ENCODE measurements around the gene DLX3.
A peak's percentile ranks its signal among the peaks of the same experiment; 100 is the strongest.

DLX3 gene

DNA sequence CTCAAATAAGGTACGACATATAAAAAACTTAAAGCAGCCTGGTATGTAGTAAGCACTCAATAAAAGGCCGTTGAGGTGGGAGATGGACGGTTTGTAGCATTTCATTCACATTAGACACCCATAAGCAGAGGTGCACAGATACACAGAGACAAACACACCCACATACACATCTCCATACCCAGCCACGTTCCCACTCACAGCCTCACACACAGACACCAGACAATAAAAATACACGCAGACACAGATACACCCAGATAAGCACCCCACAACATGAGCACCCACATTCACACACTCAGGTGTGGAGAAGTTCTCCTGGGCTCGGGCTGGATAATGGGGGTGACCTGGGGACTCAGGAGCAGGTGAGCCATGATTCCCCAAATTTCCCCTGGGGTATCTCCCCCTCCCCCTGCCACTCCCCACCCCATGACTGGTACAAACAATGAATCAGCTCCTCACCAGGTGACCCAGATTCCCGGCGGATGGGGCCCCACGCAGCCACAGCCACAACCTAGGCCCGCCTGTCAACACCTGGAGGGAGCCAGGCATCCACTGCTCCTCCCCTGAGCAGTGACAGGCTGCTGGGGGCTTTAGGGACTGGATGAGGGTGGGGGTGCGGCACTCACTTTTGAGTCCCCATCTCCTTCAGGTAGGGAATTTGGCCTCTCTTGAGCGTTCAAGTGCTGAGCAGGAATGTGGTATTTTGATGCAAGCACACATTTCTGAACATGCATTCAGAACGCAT, 2.7 kb downstream of the DLX3 start:
- no peak for DNase-seq

- no peak for DNase-seq
Observed at GRCh38 chr17:49991409-49991808, 3.6 kb downstream of the DLX3 start.

DNA sequence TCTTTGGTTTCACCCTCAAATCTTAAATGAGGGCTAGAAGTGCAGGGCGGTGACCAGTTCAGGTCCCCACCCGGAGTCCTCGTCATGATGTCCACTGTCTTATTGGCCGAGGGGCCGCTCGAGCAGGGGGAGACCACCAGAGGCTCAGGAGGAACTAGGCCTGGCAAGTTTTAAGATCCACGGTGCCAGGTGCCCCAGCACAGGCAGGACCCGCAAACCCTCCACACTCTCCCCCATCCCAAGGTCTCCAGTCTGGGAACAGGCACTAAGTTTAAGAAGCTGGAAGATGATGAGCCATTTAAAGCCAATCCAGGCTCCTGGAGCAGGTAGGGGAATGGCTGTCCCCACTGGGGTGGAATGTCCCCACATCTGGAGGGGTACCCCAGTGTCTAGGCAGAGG, 4.1 kb downstream of the DLX3 start:
- DNase-seq: no peak

- no peak for DNase-seq
Observed at GRCh38 chr17:49990331-49990730, 4.7 kb downstream of the DLX3 start.

DNA sequence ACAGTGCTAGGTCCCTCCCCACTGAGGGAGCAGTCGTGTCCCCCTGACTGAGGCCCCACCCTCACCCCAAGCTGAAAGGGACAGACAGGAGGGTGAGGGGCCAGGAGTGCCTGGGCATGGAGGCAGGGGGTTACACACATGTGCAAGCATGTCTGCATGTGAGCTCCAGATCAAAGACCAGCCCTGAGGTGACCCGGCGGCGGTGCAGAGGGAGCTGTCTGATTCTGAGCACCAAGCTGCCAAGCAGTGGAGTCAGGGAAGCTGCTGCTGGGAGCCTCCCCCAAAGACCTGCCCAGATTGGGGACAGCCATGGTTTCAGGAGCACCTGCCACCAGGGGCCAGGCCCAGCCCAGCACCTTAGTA, 5.5 kb downstream of the DLX3 start:
- no peak for DNase-seq

- peak; percentile 85 to 87 for DNase-seq
Observed at GRCh38 chr17:49987681-49988441, 7.2 kb downstream of the DLX3 start.

DNA sequence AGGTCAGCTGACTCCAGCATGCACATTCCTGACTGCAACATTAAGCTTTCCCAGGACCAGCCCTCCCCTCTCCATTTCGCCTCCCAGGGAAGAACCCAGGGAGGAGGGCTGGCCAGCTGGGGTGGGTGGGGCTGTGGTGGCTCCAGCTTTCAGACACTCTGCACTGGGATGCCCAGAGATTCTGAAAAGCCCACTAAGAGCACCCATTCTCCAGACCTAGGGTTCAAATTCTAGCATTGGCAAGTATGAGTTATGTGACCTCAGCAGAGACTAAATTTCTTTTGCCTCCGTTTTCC, 7.8 kb downstream of the DLX3 start:
- peak in 1 of 2 experiments; percentile 25 for DNase-seq

DNA sequence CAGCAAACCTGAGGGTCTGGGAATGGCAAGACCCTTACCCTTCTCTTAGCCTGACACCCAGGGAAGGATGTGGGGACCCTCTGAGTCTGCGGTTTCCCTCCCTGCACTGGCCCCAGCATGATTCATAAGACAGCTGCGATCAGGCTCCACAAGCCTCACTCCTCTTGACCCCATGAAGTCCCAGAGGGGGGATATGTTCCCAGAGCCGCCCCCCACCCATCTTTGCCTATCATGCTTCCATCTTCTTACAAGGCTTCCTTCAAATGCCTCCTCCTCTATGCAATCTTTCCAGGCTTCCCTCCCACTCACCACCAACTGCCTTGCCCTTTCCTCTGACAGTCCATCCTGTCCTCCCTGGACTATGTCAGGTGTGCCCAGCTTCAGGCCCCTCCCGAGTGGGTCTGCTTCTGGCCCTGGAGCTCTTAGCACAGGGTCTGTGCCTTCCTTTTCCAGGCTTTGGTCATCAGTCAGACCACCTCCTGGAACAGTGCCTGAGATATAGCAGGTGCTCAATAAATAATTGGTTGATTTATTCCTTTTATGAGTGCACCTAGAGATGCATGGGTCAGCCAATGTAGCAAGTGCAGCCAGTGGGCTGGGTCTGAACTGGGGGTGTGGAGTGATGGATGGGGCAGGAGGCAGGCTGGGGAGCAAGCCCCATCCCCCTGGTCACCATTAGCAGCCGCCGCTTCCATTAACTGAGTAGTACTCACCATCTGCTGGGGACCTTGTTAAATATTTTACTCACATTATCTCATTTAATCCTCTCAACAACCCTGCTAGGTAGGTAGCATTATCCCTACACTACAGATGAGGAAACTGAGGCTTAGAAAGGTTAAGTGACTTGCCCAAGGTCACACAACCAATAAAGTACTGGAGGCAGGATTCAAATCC, 8.4 kb downstream of the DLX3 start:
- peak in 1 of 2 experiments; percentile 25 for DNase-seq

DNA sequence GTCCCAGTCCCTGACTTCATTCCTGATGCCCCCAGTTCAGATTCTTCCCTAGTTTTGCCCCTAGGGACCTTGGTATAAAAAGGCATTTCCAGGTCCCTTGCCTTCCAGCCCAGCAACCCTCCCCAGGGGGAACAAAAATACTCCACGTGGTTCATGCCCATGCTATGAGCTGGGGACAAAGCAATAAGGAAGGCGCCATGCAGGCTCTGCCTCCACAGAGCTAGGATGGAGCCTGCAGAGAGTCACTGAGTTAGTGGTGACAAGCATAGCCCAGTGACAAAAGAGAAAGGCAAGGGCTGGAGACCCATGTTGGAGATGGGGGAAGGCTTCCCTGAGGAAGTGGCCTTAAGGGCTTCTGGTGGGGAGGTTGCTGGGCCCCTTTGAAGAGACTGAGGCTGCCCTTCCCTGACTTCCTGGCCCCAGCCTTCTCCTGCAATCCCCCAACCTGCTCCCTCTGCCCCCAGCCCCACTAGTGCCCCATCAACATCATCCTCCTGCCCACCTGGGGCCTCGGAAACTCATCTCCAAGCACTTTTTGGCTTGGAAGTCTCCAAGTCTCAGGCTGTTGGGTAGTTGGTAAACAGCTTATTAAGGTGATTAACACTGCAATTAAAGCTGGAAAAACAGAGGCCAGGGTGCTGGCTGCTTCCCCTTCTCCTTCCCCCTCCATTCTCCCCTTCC, 9.6 kb downstream of the DLX3 start:
- no peak for DNase-seq

- DNase-seq: no peak
Observed at GRCh38 chr17:49984776-49985175, 10.2 kb downstream of the DLX3 start.

DNA sequence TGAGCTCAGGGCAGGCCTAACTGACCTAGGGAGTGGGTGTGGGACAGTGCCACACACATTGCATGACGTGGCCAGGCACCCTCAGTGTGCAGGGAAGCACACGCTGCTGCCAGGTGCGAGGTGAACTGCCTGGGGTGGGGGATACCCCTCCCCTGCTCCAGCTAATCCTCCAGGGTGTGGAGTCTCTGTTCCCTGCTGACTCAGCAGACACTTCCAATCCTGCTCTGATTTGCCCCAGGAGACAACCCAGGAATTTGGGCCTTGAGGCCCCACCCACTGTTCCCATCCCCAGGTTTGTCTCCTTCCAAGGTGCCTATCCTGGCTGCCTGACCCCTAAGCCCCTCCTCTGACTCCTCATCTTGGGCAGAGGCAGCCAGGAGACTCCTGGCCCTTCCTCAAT, 10.7 kb downstream of the DLX3 start:
- no peak for DNase-seq

DNA sequence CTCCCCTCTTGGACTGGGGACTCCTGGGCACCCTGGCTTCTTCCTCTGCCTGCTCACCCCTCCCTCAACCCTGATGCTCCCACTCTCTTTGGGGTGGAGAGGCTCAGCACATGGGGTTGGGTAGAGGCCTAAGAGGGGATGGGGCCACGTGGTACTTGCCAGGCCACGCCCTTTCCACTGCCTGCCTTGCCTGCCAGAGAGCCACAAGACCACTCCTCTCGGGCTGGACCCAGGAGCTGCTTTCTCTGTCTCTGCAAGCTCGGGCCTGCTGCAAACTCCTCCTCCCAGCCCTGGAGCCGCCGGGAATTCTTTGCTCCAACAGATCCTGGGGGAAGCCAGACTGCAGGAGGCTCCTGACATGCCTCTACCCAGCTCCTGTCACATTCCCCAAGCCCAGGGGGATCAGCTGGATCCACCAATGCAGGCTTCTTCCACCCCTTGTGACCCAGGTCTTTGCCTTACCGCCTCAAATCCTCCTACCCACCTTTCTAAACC, 14.3 kb downstream of the DLX3 start:
- no peak for DNase-seq

DNA sequence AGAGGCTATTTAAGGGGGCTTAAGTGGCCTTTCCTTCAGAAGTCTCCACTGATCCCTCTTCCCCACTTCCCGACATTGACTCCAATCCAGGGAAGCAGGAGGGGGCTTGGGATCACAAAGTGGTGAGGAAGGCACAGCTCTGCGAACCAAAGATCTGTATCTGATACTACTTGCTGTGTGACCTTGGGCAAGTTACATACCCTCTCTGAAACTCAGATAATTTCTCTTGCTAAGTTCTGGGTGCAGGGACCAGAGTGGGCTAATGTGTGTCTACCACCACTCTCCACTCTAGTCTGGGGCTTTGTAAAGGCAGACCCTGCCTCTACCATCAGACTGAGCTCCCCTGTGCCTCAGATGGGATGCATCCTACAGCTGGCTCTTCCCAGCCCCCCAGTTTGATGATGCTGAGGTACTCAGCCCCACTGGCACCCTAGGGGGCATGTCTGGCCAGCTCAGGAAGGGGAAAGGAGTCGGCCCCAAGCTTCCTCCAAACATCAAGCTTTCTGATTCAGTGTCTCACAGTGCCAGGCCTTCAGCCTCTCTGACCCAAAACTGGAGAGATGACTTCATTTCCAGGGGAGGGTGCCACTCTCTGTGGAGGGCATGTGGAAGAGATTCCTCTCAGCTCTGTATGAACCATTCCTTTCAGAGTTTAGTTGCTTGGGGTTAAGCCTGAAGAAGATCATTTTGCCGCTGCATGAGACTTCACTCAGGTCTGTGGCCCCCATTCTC, 15.1 kb downstream of the DLX3 start:
- DNase-seq: no peak

DNA sequence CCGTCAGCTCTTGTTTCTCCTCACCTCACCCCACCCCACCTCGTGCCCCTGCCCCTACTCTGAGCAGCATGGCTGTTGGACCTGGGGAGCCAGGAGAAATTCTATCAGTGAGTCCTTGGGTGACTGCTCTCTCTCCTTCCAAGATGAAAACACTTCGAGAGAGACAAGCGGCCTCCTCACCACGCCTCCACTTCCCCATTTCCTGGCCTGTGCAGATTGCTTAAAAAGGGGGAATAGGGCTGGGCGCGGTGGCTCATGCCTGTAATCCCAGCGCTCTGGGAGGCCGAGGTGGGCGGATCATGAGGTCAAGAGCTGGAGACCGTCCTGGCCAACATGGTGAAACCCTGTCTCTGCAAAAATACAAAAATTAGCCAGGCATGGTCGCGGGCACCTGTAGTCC, 16.5 kb downstream of the DLX3 start:
- DNase-seq: no peak

DNA sequence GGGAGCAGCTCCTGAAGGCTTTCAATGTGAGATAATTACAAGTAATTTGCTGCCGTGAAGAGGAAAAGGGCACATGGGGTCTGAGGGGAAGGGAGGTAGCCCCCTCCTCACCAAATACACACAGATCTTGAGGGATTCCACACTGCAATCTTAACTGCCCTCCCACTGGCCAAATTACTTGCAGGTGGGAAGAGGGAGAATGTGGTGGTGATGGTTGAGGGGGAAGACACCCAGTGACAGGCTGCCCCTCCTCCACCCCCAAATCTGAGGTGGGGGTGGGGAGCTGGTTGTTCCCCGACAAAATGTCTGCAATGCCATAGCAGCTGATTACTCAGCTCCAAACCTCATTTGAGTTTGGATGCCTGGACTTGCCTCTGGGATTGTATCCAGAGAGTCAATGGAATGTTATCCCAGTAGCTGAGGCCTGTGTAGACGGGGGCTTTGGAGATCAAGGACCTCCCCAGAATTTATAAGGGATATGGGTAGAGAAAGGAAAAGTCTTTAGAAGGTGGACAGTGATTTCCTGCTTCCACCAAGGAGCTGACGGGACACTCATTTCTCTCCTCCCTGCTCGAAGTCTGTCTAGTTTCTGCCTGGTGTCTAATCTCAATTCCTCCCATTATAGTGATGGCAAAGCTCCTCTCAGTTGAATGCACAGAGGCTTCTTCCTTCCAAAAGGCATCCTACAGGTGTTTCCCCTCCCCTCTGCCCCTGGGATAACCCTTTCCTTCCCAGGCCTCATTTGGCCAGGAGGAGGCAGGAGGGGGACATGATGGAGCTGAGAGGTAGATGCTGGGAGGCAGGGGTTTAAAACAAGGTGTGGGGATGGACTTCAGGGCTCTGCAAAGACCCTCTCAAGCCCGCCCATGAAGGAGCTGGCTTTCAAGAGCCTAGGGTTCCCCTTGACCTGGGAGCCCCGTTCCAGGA, 17.3 kb downstream of the DLX3 start:
- DNase-seq: no peak

- DNase-seq: no peak
Observed at GRCh38 chr17:49976828-49977202, 18.2 kb downstream of the DLX3 start.

DNA sequence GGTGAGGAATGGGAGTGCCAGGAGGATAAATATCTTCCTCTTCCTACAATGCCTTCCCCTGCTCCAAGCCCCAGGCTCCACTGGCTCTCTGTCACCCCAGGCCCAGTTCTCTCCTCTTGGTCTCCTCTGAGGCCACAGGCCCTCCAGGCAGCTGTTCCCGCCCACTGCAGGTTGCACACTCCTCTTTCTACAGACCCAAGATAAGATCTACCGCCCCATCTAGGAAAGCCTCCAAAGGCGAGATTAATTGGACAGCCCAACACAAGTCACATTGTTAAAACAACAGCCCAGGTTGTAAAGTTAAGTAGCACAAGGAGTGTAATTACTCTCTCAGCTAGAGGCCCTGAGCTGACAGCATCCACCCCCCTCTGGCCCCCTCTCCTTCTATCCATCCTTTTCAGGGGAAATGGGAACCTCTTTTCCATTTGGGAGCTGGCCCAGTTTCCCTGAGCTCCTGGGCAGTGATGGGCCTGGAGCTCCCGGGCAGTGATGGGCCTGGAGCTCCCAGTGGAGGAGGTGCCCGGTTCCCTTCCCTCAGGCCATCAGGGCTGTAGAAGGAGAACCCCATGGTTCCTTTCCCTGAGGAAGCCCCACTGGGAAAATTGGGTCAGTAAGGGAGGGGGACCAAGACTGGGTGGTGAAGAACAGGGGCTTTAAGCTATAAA, 18.7 kb downstream of the DLX3 start:
- peak; percentile 22 to 35 for DNase-seq

GRCh38 chr17:49975531-49975930, 19.5 kb downstream of the DLX3 start:
- no peak for DNase-seq

- no peak for DNase-seq
Observed at GRCh38 chr17:49973271-49973615, 21.8 kb downstream of the DLX3 start.

DNA sequence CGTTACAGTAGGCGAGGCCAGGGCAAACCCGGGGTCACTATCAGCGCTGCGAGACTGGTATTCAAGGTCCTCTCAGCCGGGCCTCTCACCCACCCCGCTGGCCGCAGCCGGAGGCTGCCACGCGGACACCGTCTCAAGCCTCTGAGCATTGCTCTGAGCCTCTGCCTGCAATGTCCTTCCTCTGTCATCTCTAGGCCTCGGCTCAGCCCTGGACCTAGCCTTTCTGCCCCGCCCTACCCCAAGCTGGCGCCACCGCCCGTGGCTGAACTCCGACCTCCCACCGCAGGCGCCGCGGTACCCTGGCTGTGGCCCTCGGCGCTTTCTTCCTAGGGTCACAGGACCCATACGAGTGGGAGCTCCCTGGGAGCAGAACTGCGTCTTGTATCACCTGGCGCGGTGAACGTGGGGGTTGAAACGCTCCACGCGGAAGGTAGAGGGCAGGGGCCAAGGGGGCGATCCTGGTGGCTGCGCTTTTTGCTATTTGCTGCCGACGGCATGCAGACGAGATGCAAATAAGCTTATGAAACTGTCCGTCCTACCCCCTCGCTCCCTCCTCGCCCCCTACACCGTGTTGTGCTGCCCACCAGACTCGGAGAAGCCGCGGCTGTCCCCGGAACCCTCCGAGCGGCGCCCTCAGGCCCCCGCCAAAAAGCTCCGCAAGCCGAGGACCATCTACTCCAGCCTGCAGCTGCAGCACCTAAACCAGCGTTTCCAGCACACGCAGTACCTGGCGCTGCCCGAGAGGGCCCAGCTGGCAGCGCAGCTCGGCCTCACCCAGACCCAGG, 22.3 kb downstream of the DLX3 start:
- DNase-seq: no peak

Measured in NCI-H524 (cell line).